ENCODE results near the gene TP53.

- TF ChIP-seq CTCF (IDR thresholded peaks at IDR 0.05; ENCODE audit: insufficient read depth, low read length, poor library complexity, severe bottlenecking) (no peak), EZH2phosphoT487 (conservative IDR thresholded peaks at IDR 0.05; ENCODE audit: low read length) (no peak)
These were observed 46.5 kb downstream of the TP53 start for GRCh38 chr17:7640783-7641182.
